Measurements from ENCODE around the gene PMEL. TPM values are rescaled to one million over a fixed set of nuclear protein-coding genes. Genes with fewer than 3 reads are reported as not detected.
"Not testable (repeated sequence)": the region's sequence is repeated elsewhere in the genome, so short reads cannot be mapped to it uniquely, and the experiment has no call there.

PMEL gene
- total and polyA plus RNA-seq, 8 donors: 0.58 to 4.0 (median 1.3) TPM; not detected in 1

DNA sequence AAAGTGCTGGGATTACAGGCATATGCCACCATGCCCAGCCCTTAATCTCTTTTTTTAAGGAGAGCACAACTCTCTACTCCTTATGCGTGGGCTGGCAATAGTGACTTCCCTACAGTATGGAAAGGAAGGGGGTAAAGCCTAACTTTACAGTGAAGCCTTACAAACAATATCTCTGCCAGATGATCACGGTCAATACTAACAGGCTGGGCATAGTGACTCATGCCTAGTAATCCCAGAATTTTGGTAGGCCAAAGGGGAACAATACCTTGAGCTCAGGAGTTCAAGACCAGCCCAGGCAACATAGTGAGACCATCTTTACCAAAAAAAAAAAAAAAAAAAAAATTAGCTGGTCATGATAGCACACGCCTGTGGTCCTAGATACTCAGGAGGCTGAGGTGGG lies 43.7 kb downstream of the PMEL start:
- peaks cover 0 to 22% (median 18%) of the 10 kb centered on the region in 4 donors for H3K36me3 ChIP-seq
- WGBS, 5 donors: 84 to 95% (median 93%) methylated on average over 3 of the region's 3 CpGs
- intact Hi-C loops (cut with DNase I; ENCODE audit: low total_unique reads): loop anchor here (5.0 kb wide), 1 partner anchor 90 kb away; no protein-coding TSS in a partner anchor
- H3K4me1 ChIP-seq: peaks cover 9 to 54% (median 33%) of the 10 kb centered on the region in 4 donors
- DNase-seq: no peak
- no peaks in the 10 kb centered on the region for H3K27me3 ChIP-seq
- TF ChIP-seq POLR2AphosphoS5 (IDR thresholded peaks at IDR 0.05) (no peak), POLR2A (IDR thresholded peaks at IDR 0.05) (no peak), EP300 (IDR thresholded peaks at IDR 0.05) (no peak)
- TF ChIP-seq, protein P1, sequence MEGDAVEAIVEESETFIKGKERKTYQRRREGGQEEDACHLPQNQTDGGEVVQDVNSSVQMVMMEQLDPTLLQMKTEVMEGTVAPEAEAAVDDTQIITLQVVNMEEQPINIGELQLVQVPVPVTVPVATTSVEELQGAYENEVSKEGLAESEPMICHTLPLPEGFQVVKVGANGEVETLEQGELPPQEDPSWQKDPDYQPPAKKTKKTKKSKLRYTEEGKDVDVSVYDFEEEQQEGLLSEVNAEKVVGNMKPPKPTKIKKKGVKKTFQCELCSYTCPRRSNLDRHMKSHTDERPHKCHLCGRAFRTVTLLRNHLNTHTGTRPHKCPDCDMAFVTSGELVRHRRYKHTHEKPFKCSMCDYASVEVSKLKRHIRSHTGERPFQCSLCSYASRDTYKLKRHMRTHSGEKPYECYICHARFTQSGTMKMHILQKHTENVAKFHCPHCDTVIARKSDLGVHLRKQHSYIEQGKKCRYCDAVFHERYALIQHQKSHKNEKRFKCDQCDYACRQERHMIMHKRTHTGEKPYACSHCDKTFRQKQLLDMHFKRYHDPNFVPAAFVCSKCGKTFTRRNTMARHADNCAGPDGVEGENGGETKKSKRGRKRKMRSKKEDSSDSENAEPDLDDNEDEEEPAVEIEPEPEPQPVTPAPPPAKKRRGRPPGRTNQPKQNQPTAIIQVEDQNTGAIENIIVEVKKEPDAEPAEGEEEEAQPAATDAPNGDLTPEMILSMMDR (IDR thresholded peaks at IDR 0.05): no peak
- no peaks in the 10 kb centered on the region for H3K9me3 ChIP-seq
- H3K27ac ChIP-seq: no peak overlapping the region
- H3K4me3 ChIP-seq: no peak overlapping the region

DNA sequence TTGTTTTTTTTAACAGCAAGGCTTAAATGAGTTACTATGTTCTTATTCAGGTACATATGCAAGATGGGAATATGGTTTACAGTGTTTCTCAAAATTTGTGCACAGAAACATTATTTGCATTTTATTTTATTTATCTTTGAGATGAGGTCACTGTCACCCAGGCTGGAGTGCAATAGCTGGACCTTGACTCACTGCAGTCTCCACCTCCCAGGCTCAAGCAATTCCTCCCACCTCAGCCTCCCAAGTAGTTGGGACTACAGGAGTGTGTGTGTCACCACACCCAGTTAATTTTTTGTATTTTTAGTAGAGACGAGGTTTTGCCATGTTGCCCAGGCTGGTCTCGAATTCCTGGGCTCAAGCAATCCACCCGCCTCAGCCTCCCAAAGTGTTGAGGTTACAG lies 46.8 kb downstream of the PMEL start:
- not testable (repeated sequence) for DNase-seq

DNA sequence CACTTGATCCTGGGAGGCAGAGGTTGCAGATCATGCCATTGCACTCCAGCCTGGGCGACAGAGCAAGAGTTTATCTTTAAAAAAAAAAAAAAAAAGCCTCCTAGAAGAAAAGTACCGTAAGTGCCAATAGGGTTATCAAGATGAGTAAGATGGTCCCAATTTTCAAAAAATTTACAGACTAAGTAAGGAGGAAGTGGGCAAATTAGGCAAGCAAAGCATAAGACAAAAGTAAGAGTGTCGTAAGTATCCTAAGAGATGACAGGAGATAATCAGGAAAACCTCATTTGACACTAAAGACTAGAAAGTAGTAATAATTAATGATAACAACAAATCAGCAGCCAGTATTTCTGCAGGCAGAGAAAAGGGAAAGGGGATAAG lies 50.4 kb downstream of the PMEL start:
- intact Hi-C loops (cut with DNase I; ENCODE audit: low total_unique reads): no loop called here
- Histone ChIP-seq H3K4me1 (peaks cover 2 to 36% (median 19%) of the 10 kb centered on the region in 4 donors), H3K27me3 (no peaks in the 10 kb centered on the region), H3K9me3 (no peaks in the 10 kb centered on the region), H3K27ac (peak overlapping the region in 1 of 5 donors; percentile 28), H3K4me3 (no peak overlapping the region), H3K36me3 (peaks cover 0 to 33% (median 23%) of the 10 kb centered on the region in 4 donors)
- TF ChIP-seq POLR2AphosphoS5 (IDR thresholded peaks at IDR 0.05): no peak
- TF ChIP-seq POLR2A (IDR thresholded peaks at IDR 0.05): no peak
- TF ChIP-seq EP300 (IDR thresholded peaks at IDR 0.05): no peak
- TF ChIP-seq, protein P1 (IDR thresholded peaks at IDR 0.05): no peak
- WGBS, 5 donors: 54 to 62% (median 58%) methylated on average over 3 of the region's 3 CpGs
- no peak for DNase-seq

More for the DNA sequence above, 46.8 kb downstream of the PMEL start:
- Histone ChIP-seq H3K36me3 (peaks cover 0 to 35% (median 24%) of the 10 kb centered on the region in 4 donors), H3K4me1 (peaks cover 4 to 45% (median 20%) of the 10 kb centered on the region in 4 donors)
- WGBS, 5 donors: 82 to 92% (median 87%) methylated on average over 3 of the region's 3 CpGs
- H3K27me3 ChIP-seq; intact Hi-C loops (cut with DNase I; ENCODE audit: low total_unique reads); H3K27ac ChIP-seq; H3K4me3 ChIP-seq; H3K9me3 ChIP-seq: not testable (repeated sequence)

DNA sequence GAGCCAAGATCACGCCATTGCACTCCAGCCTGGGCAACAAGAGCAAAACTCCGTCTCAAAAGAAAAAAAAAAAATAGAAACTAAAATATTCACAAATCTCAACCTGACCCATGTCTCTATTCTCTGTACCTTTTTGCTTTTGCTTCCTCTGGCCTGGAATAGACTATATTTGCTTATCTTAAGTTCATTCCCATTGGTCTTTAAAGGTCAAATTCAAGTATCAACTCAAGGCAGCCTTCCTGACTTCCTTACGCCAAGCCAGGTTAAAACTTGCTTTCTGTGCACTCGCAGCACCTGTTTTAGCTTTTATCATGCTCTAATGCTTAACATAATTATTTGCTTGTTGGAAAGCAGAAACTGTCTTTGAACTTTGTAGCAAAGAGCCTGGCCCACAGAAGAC lies 52.9 kb downstream of the PMEL start:
- no peaks in the 10 kb centered on the region for H3K27me3 ChIP-seq
- intact Hi-C loops (cut with DNase I; ENCODE audit: low total_unique reads): no loop called here
- H3K9me3 ChIP-seq: no peaks in the 10 kb centered on the region
- H3K4me3 ChIP-seq: no peak overlapping the region
- TF ChIP-seq, protein P1 (IDR thresholded peaks at IDR 0.05): no peak
- TF ChIP-seq POLR2A (IDR thresholded peaks at IDR 0.05): no peak
- no peak for TF ChIP-seq EP300 (IDR thresholded peaks at IDR 0.05)
- no peak for TF ChIP-seq POLR2AphosphoS5 (IDR thresholded peaks at IDR 0.05)
- no peak for DNase-seq
- H3K4me1 ChIP-seq: peaks cover 13 to 53% (median 33%) of the 10 kb centered on the region in 4 donors
- peaks cover 0 to 33% (median 23%) of the 10 kb centered on the region in 4 donors for H3K36me3 ChIP-seq
- H3K27ac ChIP-seq: peak overlapping the region in 1 of 5 donors; percentile 4
- 58 to 78% (median 72%) methylated on average over 4 of the region's 4 CpGs for WGBS, 5 donors

DNA sequence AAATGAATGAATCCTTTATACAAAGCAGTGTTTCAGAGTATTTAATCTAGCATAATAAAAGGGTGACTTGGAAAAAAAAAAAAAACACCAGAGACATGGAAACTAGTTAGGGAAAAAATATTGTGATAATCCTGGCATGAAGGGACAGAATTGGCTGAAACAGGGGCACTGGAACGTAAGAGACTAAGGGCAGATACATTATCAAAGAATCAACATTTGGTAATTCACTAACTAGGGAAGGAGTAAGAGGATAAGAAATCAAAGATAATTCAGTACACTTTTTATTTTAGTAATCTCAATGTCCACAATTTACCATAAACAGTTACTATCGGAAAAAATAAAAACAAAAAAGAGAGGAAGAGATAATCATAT lies 56.3 kb downstream of the PMEL start:
- H3K36me3 ChIP-seq: peaks cover 0 to 24% (median 19%) of the 10 kb centered on the region in 4 donors
- TF ChIP-seq POLR2AphosphoS5 (IDR thresholded peaks at IDR 0.05) (no peak), EP300 (IDR thresholded peaks at IDR 0.05) (no peak), POLR2A (IDR thresholded peaks at IDR 0.05) (no peak)
- TF ChIP-seq, protein P1 (IDR thresholded peaks at IDR 0.05): no peak
- H3K9me3 ChIP-seq: no peaks in the 10 kb centered on the region
- H3K4me1 ChIP-seq: peaks cover 8 to 38% (median 29%) of the 10 kb centered on the region in 4 donors
- intact Hi-C loops (cut with DNase I; ENCODE audit: low total_unique reads): no loop called here
- H3K4me3 ChIP-seq: no peak overlapping the region
- peak overlapping the region in 3 of 5 donors; percentile 41 to 53 (median 48) for H3K27ac ChIP-seq
- H3K27me3 ChIP-seq: no peaks in the 10 kb centered on the region
- no peak for DNase-seq
- 18 to 38% (median 32%) methylated on average over 2 of the region's 2 CpGs for WGBS, 5 donors
